Measurements from ENCODE around the gene CD96. TPM values are rescaled to one million over a fixed set of nuclear protein-coding genes. Genes with fewer than 3 reads are reported as not detected.

Gene CD96
- total RNA-seq, 1 donor from 2014 or later, result 0.61 TPM

- Histone ChIP-seq H3K27me3 (ENCODE audit: insufficient read depth, low read length) (no peaks in the 10 kb centered on the region), H3K27ac (ENCODE audit: low read depth, low read length) (peak overlapping the region; percentile 25), H3K36me3 (ENCODE audit: insufficient read depth, low read length) (no peaks in the 10 kb centered on the region), H3K4me1 (ENCODE audit: insufficient read depth, low read length) (peaks cover 48% of the 10 kb centered on the region), H2AFZ (ENCODE audit: low read depth, low read length) (no peak overlapping the region), H3K4me2 (ENCODE audit: low read length) (peak overlapping the region; percentile 48), H4K20me1 (ENCODE audit: insufficient read depth, low read length) (no peaks in the 10 kb centered on the region), H3K79me2 (ENCODE audit: insufficient read depth, low read length) (no peaks in the 10 kb centered on the region), H3K9me3 (ENCODE audit: insufficient read depth, low read depth, low read length) (no peaks in the 10 kb centered on the region), H3K9ac (ENCODE audit: low read length) (no peak overlapping the region), H3K4me3 (ENCODE audit: insufficient read depth, low read depth, low read length) (no peak overlapping the region)
- DNase-seq (ENCODE audit: low read depth) (no peak), FAIRE-seq (no peak)
- TF ChIP-seq EZH2 (IDR thresholded peaks at IDR 0.05; ENCODE audit: insufficient read depth, low read length) (no peak), CTCF (IDR thresholded peaks at IDR 0.05; ENCODE audit: insufficient read depth, low read depth, low read length) (no peak)
- H3K4me3 Mint-ChIP-seq (ENCODE audit: unreplicated experiment), result no peak overlapping the region
- H3K4me1 Mint-ChIP-seq (ENCODE audit: low read depth, unreplicated experiment), result peaks cover 43% of the 10 kb centered on the region
- no peaks in the 10 kb centered on the region for H3K27me3 Mint-ChIP-seq (ENCODE audit: low read depth, unreplicated experiment)
- no peaks in the 10 kb centered on the region for H3K36me3 Mint-ChIP-seq (ENCODE audit: low read depth, unreplicated experiment)
- no peaks in the 10 kb centered on the region for H3K9me3 Mint-ChIP-seq (ENCODE audit: unreplicated experiment)
- H3K27ac Mint-ChIP-seq (ENCODE audit: unreplicated experiment), result no peak overlapping the region
Measured at GRCh38 chr3:111594781-111595180, 52.8 kb downstream of the CD96 start.

- Histone ChIP-seq H3K27me3 (ENCODE audit: insufficient read depth, low read length) (no peaks in the 10 kb centered on the region), H3K4me1 (ENCODE audit: insufficient read depth, low read length) (peaks cover 43% of the 10 kb centered on the region), H3K36me3 (ENCODE audit: insufficient read depth, low read length) (no peaks in the 10 kb centered on the region), H3K4me2 (ENCODE audit: low read length) (peak within 1 kb of the TSS; percentile 48), H3K27ac (ENCODE audit: low read depth, low read length) (peak within 1 kb of the TSS; percentile 25), H3K9me3 (ENCODE audit: insufficient read depth, low read depth, low read length) (no peaks in the 10 kb centered on the region), H3K9ac (ENCODE audit: low read length) (no peak within 1 kb of the TSS), H3K79me2 (ENCODE audit: insufficient read depth, low read length) (no peaks in the 10 kb centered on the region), H4K20me1 (ENCODE audit: insufficient read depth, low read length) (no peaks in the 10 kb centered on the region), H2AFZ (ENCODE audit: low read depth, low read length) (no peak within 1 kb of the TSS), H3K4me3 (ENCODE audit: insufficient read depth, low read depth, low read length) (no peak within 1 kb of the TSS)
- H3K4me3 Mint-ChIP-seq (ENCODE audit: unreplicated experiment), result no peak within 1 kb of the TSS
- FAIRE-seq, result no peak
- peaks cover 40% of the 10 kb centered on the region for H3K4me1 Mint-ChIP-seq (ENCODE audit: low read depth, unreplicated experiment)
- no peaks in the 10 kb centered on the region for H3K27me3 Mint-ChIP-seq (ENCODE audit: low read depth, unreplicated experiment)
- H3K27ac Mint-ChIP-seq (ENCODE audit: unreplicated experiment), result peak within 1 kb of the TSS; percentile 91
- H3K36me3 Mint-ChIP-seq (ENCODE audit: low read depth, unreplicated experiment), result peaks cover 2% of the 10 kb centered on the region
- no peaks in the 10 kb centered on the region for H3K9me3 Mint-ChIP-seq (ENCODE audit: unreplicated experiment)
- TF ChIP-seq CTCF (IDR thresholded peaks at IDR 0.05; ENCODE audit: insufficient read depth, low read depth, low read length) (no peak), EZH2 (IDR thresholded peaks at IDR 0.05; ENCODE audit: insufficient read depth, low read length) (no peak)
- no peak for DNase-seq (ENCODE audit: low read depth)
Measured at GRCh38 chr3:111595232-111595631, 53.2 kb downstream of the CD96 start, which contains the start of gene ZBED2. Gene ZBED2, minus strand, starts transcription at chr3:111595346. Its CDS starts 1,145 bp downstream, at chr3:111594201.

GRCh38 chr3:111596328-111596727, 54.3 kb downstream of the CD96 start:
- no peaks in the 10 kb centered on the region for H3K9me3 ChIP-seq (ENCODE audit: insufficient read depth, low read depth, low read length)
- no peaks in the 10 kb centered on the region for H3K79me2 ChIP-seq (ENCODE audit: insufficient read depth, low read length)
- no peak overlapping the region for H2AFZ ChIP-seq (ENCODE audit: low read depth, low read length)
- no peaks in the 10 kb centered on the region for H3K9me3 Mint-ChIP-seq (ENCODE audit: unreplicated experiment)
- DNase-seq (ENCODE audit: low read depth) (no peak), FAIRE-seq (peak; percentile 13)
- TF ChIP-seq EZH2 (IDR thresholded peaks at IDR 0.05; ENCODE audit: insufficient read depth, low read length) (no peak), CTCF (IDR thresholded peaks at IDR 0.05; ENCODE audit: insufficient read depth, low read depth, low read length) (no peak)
- H3K36me3 ChIP-seq (ENCODE audit: insufficient read depth, low read length), result no peaks in the 10 kb centered on the region
- no peak overlapping the region for H3K4me3 Mint-ChIP-seq (ENCODE audit: unreplicated experiment)
- H3K36me3 Mint-ChIP-seq (ENCODE audit: low read depth, unreplicated experiment), result peaks cover 2% of the 10 kb centered on the region
- H4K20me1 ChIP-seq (ENCODE audit: insufficient read depth, low read length), result no peaks in the 10 kb centered on the region
- no peaks in the 10 kb centered on the region for H3K27me3 Mint-ChIP-seq (ENCODE audit: low read depth, unreplicated experiment)
- H3K4me2 ChIP-seq (ENCODE audit: low read length), result peak overlapping the region; percentile 17
- H3K27me3 ChIP-seq (ENCODE audit: insufficient read depth, low read length), result no peaks in the 10 kb centered on the region
- H3K4me1 Mint-ChIP-seq (ENCODE audit: low read depth, unreplicated experiment), result peaks cover 39% of the 10 kb centered on the region
- H3K9ac ChIP-seq (ENCODE audit: low read length), result no peak overlapping the region
- H3K27ac Mint-ChIP-seq (ENCODE audit: unreplicated experiment), result no peak overlapping the region
- H3K4me1 ChIP-seq (ENCODE audit: insufficient read depth, low read length), result peaks cover 42% of the 10 kb centered on the region
- H3K27ac ChIP-seq (ENCODE audit: low read depth, low read length), result no peak overlapping the region
- no peak overlapping the region for H3K4me3 ChIP-seq (ENCODE audit: insufficient read depth, low read depth, low read length)
